B cell (primary cell): Measurements from ENCODE around the gene B4GALNT3. TPM values are rescaled to one million over a fixed set of nuclear protein-coding genes. Genes with fewer than 3 reads are reported as not detected.

Experiments used
- ATAC-seq: fragments of 200-7000 bp; cut with Tn5 transposase; one replicate; pipeline ENCODE4 v1.10.0; 2021; ENCODE audit warnings: low read depth, mild to moderate bottlenecking, moderate number of reproducible peaks, moderate library complexity
- CTCF ChIA-PET: fragments of 350-600 bp; sonication (Branson Sonifier 250); formaldehyde crosslinking; loops from one replicate; lab custom pipeline; 2021; ENCODE audit warnings: antibody characterized with exemption, inconsistent platforms; lab: Charles Lee
- POLR2A ChIA-PET: fragments of 350-600 bp; sonication (Branson Sonifier 250); formaldehyde crosslinking; loops from one replicate; lab custom pipeline; 2021; ENCODE audit warnings: antibody characterized with exemption; lab: Charles Lee
- DNase-seq: peaks from one replicate; pipeline ENCODE4 v3.0.0; 2013
- H2AFZ ChIP-seq: 2 replicates; pipeline ENCODE4 v1.6.1; 2012; ENCODE audit warnings: mild to moderate bottlenecking, low read depth, low read length; ENCODE audit not compliant: insufficient read depth, poor library complexity, severe bottlenecking
- H3K27ac ChIP-seq, 2 donors: 1 replicate in 1 of 2; 2 replicates in 1 of 2; pipeline ENCODE4 v1.5.1; 2012 to 2013; ENCODE audit warnings: low read length in 2 of 2, mild to moderate bottlenecking in 2 of 2, moderate library complexity in 1 of 2
- H3K27me3 ChIP-seq, 4 experiments: fragments of 200-600 bp in 1 of 4; sonication (generic) in 1 of 4; replicated peaks in 1 of 4; 1 replicate in 2 of 4; 2 replicates in 2 of 4; pipeline versions ENCODE4 v1.6.1 to v1.7.0; 2013 to 2016; ENCODE audit warnings: low read length in 3 of 4, mild to moderate bottlenecking in 2 of 4, mixed read lengths in 1 of 4, moderate library complexity in 1 of 4; ENCODE audit not compliant: insufficient read depth in 4 of 4, control insufficient read depth in 3 of 4; ENCODE audit errors: control extremely low read depth in 1 of 4
- H3K36me3 ChIP-seq, 2 experiments: replicated peaks in 1 of 2; 1 replicate in 1 of 2; 2 replicates in 1 of 2; pipeline versions ENCODE4 v1.6.1 to v1.7.1; 2013; ENCODE audit warnings: low read length in 1 of 2; ENCODE audit not compliant: insufficient read depth in 2 of 2, control insufficient read depth in 1 of 2; ENCODE audit errors: control extremely low read depth in 1 of 2, extremely low read depth in 1 of 2
- H3K4me1 ChIP-seq, 2 donors: fragments of 200-600 bp in 1 of 2; sonication (generic) in 1 of 2; 1 replicate in 1 of 2; 2 replicates in 1 of 2; pipeline versions ENCODE4 v1.5.1 to v1.6.1; 2013 to 2017; ENCODE audit warnings: low read length in 2 of 2; ENCODE audit not compliant: control insufficient read depth in 2 of 2, insufficient read depth in 2 of 2
- H3K4me2 ChIP-seq: replicated peaks from 2 replicates; pipeline ENCODE3; 2012; ENCODE audit warnings: mild to moderate bottlenecking, low read depth, low read length; ENCODE audit not compliant: poor library complexity, severe bottlenecking
- H3K4me3 ChIP-seq, 5 experiments: fragments of 200-600 bp in 1 of 5; sonication (generic) in 1 of 5; 1 replicate in 3 of 5; 2 replicates in 2 of 5; pipeline versions ENCODE4 v1.5.1 to v1.7.0; 2011 to 2016; ENCODE audit warnings: low read length in 4 of 5, mild to moderate bottlenecking in 4 of 5, low read depth in 2 of 5, control low read depth in 1 of 5, moderate library complexity in 1 of 5; ENCODE audit not compliant: insufficient read depth in 1 of 5; ENCODE audit errors: control extremely low read depth in 1 of 5, extremely low read depth in 1 of 5
- H3K79me2 ChIP-seq: fragments of 200-600 bp; sonication (generic); one replicate; pipeline ENCODE4 v1.6.0; 2016; ENCODE audit warnings: low read length; ENCODE audit not compliant: control insufficient read depth, insufficient read depth
- H3K9ac ChIP-seq: fragments of 200-600 bp; sonication (generic); 2 replicates; pipeline ENCODE4 v1.6.1; 2017; ENCODE audit warnings: mild to moderate bottlenecking, low read length, moderate library complexity
- H3K9me3 ChIP-seq, 3 donors: one replicate each; pipeline versions ENCODE4 v1.6.1 to v1.7.1; 2013; ENCODE audit warnings: low read length in 2 of 3; ENCODE audit not compliant: control insufficient read depth in 2 of 3, insufficient read depth in 1 of 3; ENCODE audit errors: control extremely low read depth in 1 of 3
- H4K20me1 ChIP-seq: 2 replicates; pipeline ENCODE4 v1.6.0; 2012; ENCODE audit warnings: mild to moderate bottlenecking, low read length; ENCODE audit not compliant: insufficient read depth, control insufficient read depth, poor library complexity, severe bottlenecking
- H3K27ac Mint-ChIP-seq: one replicate; pipeline ENCODE4 v1.8.0; 2021; ENCODE audit warnings: mixed read lengths
- H3K27me3 Mint-ChIP-seq: one replicate; pipeline ENCODE4 v1.8.0; 2021; ENCODE audit warnings: mixed read lengths
- H3K4me1 Mint-ChIP-seq: one replicate; pipeline ENCODE4 v1.8.0; 2021; ENCODE audit warnings: mixed read lengths
- H3K4me3 Mint-ChIP-seq: one replicate; pipeline ENCODE4 v1.8.0; 2021; ENCODE audit warnings: mixed read lengths
- H3K9me3 Mint-ChIP-seq: one replicate; pipeline ENCODE4 v1.8.0; 2022; ENCODE audit warnings: mixed read lengths; ENCODE audit not compliant: insufficient read depth
- CTCF ChIP-seq: fragments of 200-600 bp; IDR thresholded peaks from one replicate; pipeline ENCODE4 v1.8.0; 2022; ENCODE audit warnings: antibody characterized with exemption, mild to moderate bottlenecking
- EZH2 ChIP-seq: IDR thresholded peaks from 2 replicates; pipeline ENCODE4 v1.6.1; 2012; ENCODE audit warnings: borderline replicate concordance, low read depth, mild to moderate bottlenecking, moderate library complexity, low read length; ENCODE audit not compliant: insufficient read depth, poor library complexity, severe bottlenecking
- WGBS: methylation state at CpG from one replicate; pipeline ENCODE4 v1.1.5; 2013; ENCODE audit warnings: missing lambda C conversion rate; ENCODE audit not compliant: insufficient coverage; 5-methylcytosine and 5-hydroxymethylcytosine counted together
- intact Hi-C: fragments of 100-400 bp; cut with micrococcal nuclease; formaldehyde crosslinking; loops from one replicate; pipeline ENCODE4 v1.10.0; 2022
- polyA plus RNA-seq: library from polyadenylated mRNA; depleted of rRNA; stranded (reverse); fragments of >200 nt; gene quantifications from 2 replicates; pipeline ENCODE4 v1.2.3, GENCODE V29; 2012
- total RNA-seq, 2 donors: library from RNA; stranded (reverse); fragments of 120-200 nt in 1 of 2; gene quantifications; 1 replicate in 1 of 2; 2 replicates in 1 of 2; pipeline versions ENCODE4 v1.2.3 to v1.2.4, GENCODE V29; 2013 to 2022

The B4GALNT3 gene
- total and polyA plus RNA-seq, 2 donors (not counting 1 experiment from before 2014, with no cell fraction given) = 0.25 TPM; not detected in 1

DNA sequence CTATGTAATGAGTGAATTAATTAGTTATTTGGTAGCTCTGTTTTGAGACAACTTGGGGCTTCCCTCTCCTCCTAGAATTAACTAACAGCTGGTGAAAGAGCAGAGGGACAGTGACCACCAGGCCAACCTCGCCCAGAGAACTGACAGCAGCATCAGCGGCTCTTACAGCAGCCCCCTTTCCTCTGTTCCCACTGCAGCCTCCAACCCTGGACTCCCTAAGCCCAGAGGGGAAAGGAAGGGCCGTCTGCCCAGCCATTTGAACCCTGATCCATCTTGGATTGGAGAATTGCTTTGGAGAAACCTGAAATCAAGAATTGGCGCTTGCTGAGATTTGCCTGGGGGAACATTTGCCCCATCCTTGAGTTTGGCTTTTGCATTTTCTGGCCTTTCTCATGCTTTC, 45.5 kb downstream of the B4GALNT3 start:
- intact Hi-C loops = no loop called here
- no peaks in the 10 kb centered on the region for H4K20me1 ChIP-seq
- no peak overlapping the region for H3K4me3 ChIP-seq
- 100% methylated on average over 2 of the region's 4 CpGs for WGBS
- H3K27me3 ChIP-seq = peaks cover 0 to 5% (median 1%) of the 10 kb centered on the region in 4 experiments
- H3K27ac ChIP-seq = no peak overlapping the region
- POLR2A ChIA-PET = no interaction called here
- peaks cover 36% of the 10 kb centered on the region for H3K27me3 Mint-ChIP-seq
- no peak overlapping the region for H3K9ac ChIP-seq
- no peaks in the 10 kb centered on the region for H3K36me3 ChIP-seq
- ATAC-seq (no peak), DNase-seq (no peak)
- no peak overlapping the region for H2AFZ ChIP-seq
- H3K4me3 Mint-ChIP-seq = no peak overlapping the region
- H3K27ac Mint-ChIP-seq = no peak overlapping the region
- H3K4me2 ChIP-seq = no peak overlapping the region
- no peaks in the 10 kb centered on the region for H3K9me3 Mint-ChIP-seq
- no peaks in the 10 kb centered on the region for H3K4me1 Mint-ChIP-seq
- TF ChIP-seq CTCF = no peak
- TF ChIP-seq EZH2 = no peak
- no peaks in the 10 kb centered on the region for H3K79me2 ChIP-seq
- H3K4me1 ChIP-seq = peaks cover 0 to 5% of the 10 kb centered on the region in 2 donors
- H3K9me3 ChIP-seq = no peaks in the 10 kb centered on the region
- CTCF ChIA-PET = no interaction called here

- Mint-ChIP-seq H3K27ac (no peak overlapping the region), H3K4me1 (no peaks in the 10 kb centered on the region), H3K9me3 (no peaks in the 10 kb centered on the region), H3K27me3 (peaks cover 22% of the 10 kb centered on the region), H3K4me3 (no peak overlapping the region)
- Histone ChIP-seq H3K9me3 (no peaks in the 10 kb centered on the region), H4K20me1 (no peaks in the 10 kb centered on the region), H3K27me3 (peaks cover 0 to 5% (median 1%) of the 10 kb centered on the region in 4 experiments), H3K27ac (no peak overlapping the region), H3K4me3 (no peak overlapping the region), H3K9ac (no peak overlapping the region), H3K4me1 (peaks cover 0 to 5% of the 10 kb centered on the region in 2 donors), H3K4me2 (no peak overlapping the region), H2AFZ (no peak overlapping the region), H3K36me3 (no peaks in the 10 kb centered on the region), H3K79me2 (no peaks in the 10 kb centered on the region)
- TF ChIP-seq EZH2 (no peak), CTCF (no peak)
- ChIA-PET POLR2A (no interaction called here), CTCF (no interaction called here)
- DNase-seq (no peak), ATAC-seq (no peak)
- intact Hi-C loops = no loop called here
- WGBS = 92% methylated on average over 2 of the region's 9 CpGs
These were observed 47.7 kb downstream of the B4GALNT3 start for GRCh38 chr12:507391-507796.
